Astrocyte of the spinal cord (primary cell): ENCODE results near the gene HMGB1.
A peak's percentile ranks its signal among the peaks of the same experiment; 100 is the strongest.
"Not testable (repeated sequence)": the region's sequence is repeated elsewhere in the genome, so short reads cannot be mapped to it uniquely, and the experiment has no call there.

ENCODE experiments used
- DNase-seq: peaks from one replicate; pipeline ENCODE4 v3.0.0; 2011; ENCODE audit warnings: low read depth, low spot score
- H3K4me3 ChIP-seq: 2 replicates; pipeline ENCODE4 v1.5.1; 2011; ENCODE audit warnings: low read depth, mild to moderate bottlenecking, low read length, moderate library complexity
- in situ Hi-C: cut with HindIII; loops from 2 replicates; pipeline ENCODE4 v1.10.0; 2017; ENCODE audit warnings: low sequenced_read_pairs
- TF ChIP-seq, protein P1 (sequence below): IDR thresholded peaks from 2 replicates; pipeline ENCODE4 v1.5.1; 2012; ENCODE audit warnings: low read depth, mild to moderate bottlenecking, low read length, inconsistent platforms

The HMGB1 gene

GRCh38 chr13:30466841-30467252 lies 1.1 kb upstream of the HMGB1 start:
- H3K4me3 ChIP-seq, result no peak overlapping the region
- TF ChIP-seq, protein P1, sequence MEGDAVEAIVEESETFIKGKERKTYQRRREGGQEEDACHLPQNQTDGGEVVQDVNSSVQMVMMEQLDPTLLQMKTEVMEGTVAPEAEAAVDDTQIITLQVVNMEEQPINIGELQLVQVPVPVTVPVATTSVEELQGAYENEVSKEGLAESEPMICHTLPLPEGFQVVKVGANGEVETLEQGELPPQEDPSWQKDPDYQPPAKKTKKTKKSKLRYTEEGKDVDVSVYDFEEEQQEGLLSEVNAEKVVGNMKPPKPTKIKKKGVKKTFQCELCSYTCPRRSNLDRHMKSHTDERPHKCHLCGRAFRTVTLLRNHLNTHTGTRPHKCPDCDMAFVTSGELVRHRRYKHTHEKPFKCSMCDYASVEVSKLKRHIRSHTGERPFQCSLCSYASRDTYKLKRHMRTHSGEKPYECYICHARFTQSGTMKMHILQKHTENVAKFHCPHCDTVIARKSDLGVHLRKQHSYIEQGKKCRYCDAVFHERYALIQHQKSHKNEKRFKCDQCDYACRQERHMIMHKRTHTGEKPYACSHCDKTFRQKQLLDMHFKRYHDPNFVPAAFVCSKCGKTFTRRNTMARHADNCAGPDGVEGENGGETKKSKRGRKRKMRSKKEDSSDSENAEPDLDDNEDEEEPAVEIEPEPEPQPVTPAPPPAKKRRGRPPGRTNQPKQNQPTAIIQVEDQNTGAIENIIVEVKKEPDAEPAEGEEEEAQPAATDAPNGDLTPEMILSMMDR, result no peak
- DNase-seq, result peak; percentile 27

DNA sequence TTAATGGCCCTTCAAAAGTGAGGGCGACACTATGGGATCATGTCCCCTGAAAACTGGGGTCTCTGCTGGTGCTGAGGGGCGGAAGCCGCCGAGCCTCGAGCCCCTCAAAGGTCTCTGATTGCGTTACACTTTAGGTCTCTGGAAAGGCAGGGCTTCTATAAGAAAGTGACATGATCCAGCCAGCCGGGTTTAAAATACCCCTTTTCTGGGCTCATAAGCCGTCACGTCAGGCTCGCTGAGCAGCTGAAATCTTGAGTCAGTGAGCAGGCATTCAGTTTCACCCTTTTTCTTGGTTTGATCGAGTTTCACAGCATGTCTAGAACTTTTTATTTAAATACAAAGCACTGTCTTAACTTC lies 600 bp upstream of the HMGB1 start:
- DNase-seq, result peak; percentile 48
- TF ChIP-seq, protein P1, result no peak
- peak overlapping the region; percentile 53 for H3K4me3 ChIP-seq
- in situ Hi-C loops, result no loop called here

More at GRCh38 chr13:30466841-30467252, 1.1 kb upstream of the HMGB1 start:
- in situ Hi-C loops, result no loop called here

DNA sequence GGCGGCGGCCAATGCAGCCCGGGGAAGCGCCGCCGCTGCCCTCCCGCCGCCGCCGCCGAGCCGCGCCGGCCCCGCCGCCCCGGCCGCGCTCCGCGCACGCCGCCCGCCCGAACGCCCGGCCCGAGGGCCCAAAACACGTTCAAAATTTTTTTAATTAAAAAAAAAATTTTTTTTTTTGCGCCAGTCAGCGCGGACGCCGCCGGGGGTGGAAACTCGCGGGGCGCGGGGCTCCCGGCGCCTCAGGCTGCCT lies 468 bp downstream of the HMGB1 start:
- in situ Hi-C loops, result no loop called here
- TF ChIP-seq, protein P1, result no peak
- H3K4me3 ChIP-seq, result peak overlapping the region; percentile 53
- no peak for DNase-seq

DNA sequence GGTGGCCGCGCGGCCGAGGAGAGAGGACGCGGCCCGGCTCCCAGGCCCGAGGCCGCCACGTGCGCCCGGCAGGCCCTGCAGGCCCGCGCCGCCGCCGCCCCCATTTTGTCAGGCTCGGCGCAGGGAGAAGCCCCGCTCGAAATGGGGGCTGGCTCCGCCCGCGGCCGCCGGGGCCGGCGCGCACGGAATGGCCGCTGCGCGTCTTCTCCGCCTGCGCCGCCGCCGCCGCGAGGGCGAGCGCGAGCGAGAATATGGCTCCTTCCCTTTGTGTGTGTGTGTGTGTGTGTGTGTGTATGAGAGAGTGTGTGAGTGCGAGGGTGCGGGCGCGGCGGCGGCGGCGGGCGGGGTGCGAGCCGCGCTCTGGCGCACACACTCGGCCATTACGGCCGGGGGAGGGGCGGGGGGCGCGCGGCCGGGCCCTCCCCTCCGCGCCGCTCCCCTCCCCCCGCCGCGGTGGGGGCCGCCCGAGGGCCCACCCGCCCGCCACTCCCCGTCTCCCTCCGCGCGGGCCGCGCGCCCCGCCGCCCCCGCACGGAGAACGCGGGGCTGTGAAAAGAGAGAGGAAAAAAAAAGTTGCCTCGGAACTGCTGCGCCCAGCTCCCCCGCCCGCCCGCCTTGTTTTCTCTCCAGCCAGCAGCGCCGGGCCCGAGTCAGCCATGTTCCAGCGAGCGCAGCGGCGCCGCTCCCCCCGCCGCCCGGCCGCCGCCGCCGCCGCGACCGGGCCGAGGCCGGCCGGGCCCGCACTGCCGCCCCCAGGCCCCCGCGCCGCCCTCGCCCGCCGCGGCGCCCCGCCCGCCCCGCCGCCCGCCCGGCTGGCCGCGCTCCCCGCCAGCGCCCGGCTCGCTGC lies 1.0 kb downstream of the HMGB1 start:
- DNase-seq, result peak; percentile 84
- peak overlapping the region; percentile 67 for H3K4me3 ChIP-seq
- in situ Hi-C loops, result no loop called here
- TF ChIP-seq, protein P1, result no peak

- TF ChIP-seq, protein P1, result no peak
- DNase-seq, result peak; percentile 68
- in situ Hi-C loops, result no loop called here
- H3K4me3 ChIP-seq, result peak overlapping the region; percentile 67
These were observed 1.8 kb downstream of the HMGB1 start for GRCh38 chr13:30463787-30464495.

DNA sequence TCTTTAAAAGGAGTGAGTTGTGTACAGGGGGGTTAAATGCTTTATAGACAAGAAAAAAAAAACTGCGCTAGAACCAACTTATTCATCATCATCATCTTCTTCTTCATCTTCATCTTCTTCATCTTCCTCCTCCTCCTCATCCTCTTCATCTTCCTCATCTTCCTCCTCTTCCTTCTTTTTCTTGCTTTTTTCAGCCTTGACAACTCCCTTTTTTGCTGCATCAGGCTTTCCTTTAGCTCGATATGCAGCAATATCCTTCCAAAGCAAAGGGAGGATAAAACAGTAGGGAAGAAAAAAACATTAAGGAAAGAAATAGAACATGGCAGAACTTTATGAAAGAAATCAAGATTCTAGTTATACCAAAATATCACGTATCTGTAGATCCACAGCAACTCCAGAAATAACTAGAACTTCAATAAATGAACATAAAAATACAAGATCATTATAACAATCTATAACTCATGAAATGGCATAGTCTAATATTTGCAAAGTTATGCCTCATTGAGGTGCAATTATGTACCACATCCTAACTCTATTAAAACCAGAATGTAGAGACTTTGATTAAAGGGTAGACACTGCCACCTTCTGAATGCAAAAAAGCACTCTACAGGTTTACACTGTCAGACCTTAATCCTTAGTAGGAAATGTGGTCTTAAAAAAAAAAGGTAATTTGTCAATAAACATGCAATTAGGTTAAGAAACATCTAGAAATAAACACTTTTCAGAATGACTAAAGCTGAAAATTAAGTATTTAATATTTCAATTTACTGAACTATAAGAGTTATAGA lies 4.3 kb downstream of the HMGB1 start:
- DNase-seq, result peak; percentile 56
- TF ChIP-seq, protein P1, result peak; percentile 44
- H3K4me3 ChIP-seq, in situ Hi-C loops: not testable (repeated sequence)
